Measurements from ENCODE around the gene VWC2L.

Gene VWC2L

GRCh38 chr2:214543386-214543955 lies 132.6 kb downstream of the VWC2L start:
- no peak for DNase-seq

- no peak for DNase-seq
Measured at GRCh38 chr2:214545898-214546542, 135.2 kb downstream of the VWC2L start.

- DNase-seq = no peak
Measured at GRCh38 chr2:214547931-214548330, 137.1 kb downstream of the VWC2L start.

- DNase-seq = no peak
Measured at GRCh38 chr2:214549946-214550345, 139.1 kb downstream of the VWC2L start.

- no peak for DNase-seq
Measured at GRCh38 chr2:214550786-214551185, 139.9 kb downstream of the VWC2L start.

- DNase-seq = no peak
Measured at GRCh38 chr2:214557884-214558283, 147.0 kb downstream of the VWC2L start.

- DNase-seq = no peak
Measured at GRCh38 chr2:214558341-214558740, 147.5 kb downstream of the VWC2L start.

GRCh38 chr2:214560176-214560575 lies 149.3 kb downstream of the VWC2L start:
- no peak for DNase-seq

GRCh38 chr2:214560618-214561190 lies 149.8 kb downstream of the VWC2L start:
- DNase-seq = no peak

- no peak for DNase-seq
Measured at GRCh38 chr2:214565246-214565645, 154.4 kb downstream of the VWC2L start.

- no peak for DNase-seq
Measured at GRCh38 chr2:214566457-214566856, 155.6 kb downstream of the VWC2L start.

GRCh38 chr2:214569419-214570035 lies 158.7 kb downstream of the VWC2L start:
- no peak for DNase-seq

- DNase-seq = no peak
Measured at GRCh38 chr2:214574084-214574781, 163.4 kb downstream of the VWC2L start.

GRCh38 chr2:214575030-214575429 lies 164.2 kb downstream of the VWC2L start:
- DNase-seq = no peak

GRCh38 chr2:214575465-214575864 lies 164.6 kb downstream of the VWC2L start:
- DNase-seq = no peak

GRCh38 chr2:214577769-214578168 lies 166.9 kb downstream of the VWC2L start:
- DNase-seq = no peak

- DNase-seq = no peak
Measured at GRCh38 chr2:214578442-214578841, 167.6 kb downstream of the VWC2L start.

- no peak for DNase-seq
Measured at GRCh38 chr2:214579035-214579434, 168.2 kb downstream of the VWC2L start.

- DNase-seq = peak; percentile 4
Measured at GRCh38 chr2:214587442-214587841, 176.6 kb downstream of the VWC2L start.

- DNase-seq = no peak
Measured at GRCh38 chr2:214591366-214591765, 180.5 kb downstream of the VWC2L start.

- no peak for DNase-seq
Measured at GRCh38 chr2:214592011-214592410, 181.2 kb downstream of the VWC2L start.

- no peak for DNase-seq
Measured at GRCh38 chr2:214593727-214594126, 182.9 kb downstream of the VWC2L start.

GRCh38 chr2:214601852-214602633 lies 191.2 kb downstream of the VWC2L start:
- DNase-seq = no peak
